Right kidney (tissue), 1 donor: ENCODE data around the gene CTSE.

ENCODE experiments used
- DNase-seq: peaks from one replicate; pipeline ENCODE4 v3.0.0-alpha.2; 2016

The CTSE gene

DNA sequence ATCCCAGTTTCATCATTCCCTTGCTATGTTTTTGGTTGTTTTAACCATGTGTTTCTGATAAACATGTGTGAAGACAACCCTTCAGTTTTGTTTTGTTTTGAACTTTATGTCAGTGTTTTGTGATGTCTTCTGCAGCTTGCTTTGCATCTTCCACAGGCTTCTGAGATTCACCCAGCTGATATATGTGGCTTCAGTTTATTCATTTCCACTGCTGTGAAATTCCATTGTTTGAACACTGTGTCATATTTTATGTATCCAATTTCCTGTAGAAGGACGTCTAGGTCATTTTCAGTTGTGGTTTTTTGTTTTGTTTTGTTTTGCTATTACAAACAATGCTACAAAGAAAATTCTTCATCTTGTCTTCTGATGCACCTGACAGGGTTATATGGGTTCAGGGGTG, 53.2 kb downstream of the CTSE start:
- no peak for DNase-seq

DNA sequence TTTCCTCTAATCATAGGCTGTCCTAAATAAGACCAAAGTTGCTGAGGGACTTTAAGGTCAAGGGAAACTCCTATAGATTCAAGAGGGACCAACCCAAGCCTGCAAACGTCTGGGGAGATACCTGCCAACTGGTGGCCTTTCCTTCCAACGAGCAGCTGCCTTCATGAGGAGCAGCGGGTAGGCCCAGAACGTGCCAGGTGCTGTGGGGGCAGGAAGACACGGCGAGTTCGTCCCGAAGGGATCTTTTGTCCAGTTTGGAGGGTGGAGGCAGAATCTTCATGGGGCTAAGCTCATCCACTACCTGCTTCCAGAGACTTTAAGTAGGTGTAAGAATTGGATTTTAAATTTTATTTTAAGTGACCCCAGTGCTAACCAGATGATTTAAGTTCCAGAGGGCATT, 54.5 kb downstream of the CTSE start:
- DNase-seq, result no peak

DNA sequence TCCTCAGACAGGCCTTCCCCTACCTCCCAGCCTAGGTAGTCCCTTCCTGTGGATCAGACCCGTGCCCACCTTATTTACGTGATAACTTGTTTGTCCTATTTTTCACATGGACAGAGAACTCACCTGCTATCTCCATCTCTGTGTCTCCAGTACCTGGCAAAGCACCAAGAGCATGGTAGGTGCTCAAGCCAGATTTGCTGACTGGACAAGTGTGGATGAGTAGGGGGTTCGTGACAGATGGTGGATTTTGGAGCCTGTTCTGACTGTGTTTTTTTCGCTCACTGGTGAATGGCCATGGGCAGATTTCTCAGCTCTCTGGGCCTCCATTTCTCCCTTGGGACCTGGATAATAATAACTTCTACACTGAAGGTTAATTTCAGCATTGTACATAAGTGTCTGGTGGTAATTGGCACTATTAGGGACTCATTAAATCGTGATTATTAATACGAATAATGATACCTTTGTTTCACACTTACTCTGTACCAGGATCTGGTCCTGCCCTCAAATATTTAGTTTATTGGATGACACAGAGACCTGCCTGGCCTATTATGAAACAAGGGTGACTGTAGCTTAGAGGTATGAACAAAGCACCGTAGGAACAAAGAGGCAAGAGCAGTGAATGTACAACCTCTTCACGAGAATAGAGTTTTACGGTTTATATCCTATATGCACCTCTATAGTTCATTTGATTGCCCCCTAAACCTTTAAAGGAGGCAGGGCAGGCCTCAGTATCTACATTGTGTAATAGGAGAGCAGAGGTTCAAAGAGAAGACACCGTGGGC, 56.0 kb downstream of the CTSE start:
- DNase-seq, result no peak

GRCh38 chr1:205965036-205965884, 58.4 kb downstream of the CTSE start:
- DNase-seq, result no peak

DNA sequence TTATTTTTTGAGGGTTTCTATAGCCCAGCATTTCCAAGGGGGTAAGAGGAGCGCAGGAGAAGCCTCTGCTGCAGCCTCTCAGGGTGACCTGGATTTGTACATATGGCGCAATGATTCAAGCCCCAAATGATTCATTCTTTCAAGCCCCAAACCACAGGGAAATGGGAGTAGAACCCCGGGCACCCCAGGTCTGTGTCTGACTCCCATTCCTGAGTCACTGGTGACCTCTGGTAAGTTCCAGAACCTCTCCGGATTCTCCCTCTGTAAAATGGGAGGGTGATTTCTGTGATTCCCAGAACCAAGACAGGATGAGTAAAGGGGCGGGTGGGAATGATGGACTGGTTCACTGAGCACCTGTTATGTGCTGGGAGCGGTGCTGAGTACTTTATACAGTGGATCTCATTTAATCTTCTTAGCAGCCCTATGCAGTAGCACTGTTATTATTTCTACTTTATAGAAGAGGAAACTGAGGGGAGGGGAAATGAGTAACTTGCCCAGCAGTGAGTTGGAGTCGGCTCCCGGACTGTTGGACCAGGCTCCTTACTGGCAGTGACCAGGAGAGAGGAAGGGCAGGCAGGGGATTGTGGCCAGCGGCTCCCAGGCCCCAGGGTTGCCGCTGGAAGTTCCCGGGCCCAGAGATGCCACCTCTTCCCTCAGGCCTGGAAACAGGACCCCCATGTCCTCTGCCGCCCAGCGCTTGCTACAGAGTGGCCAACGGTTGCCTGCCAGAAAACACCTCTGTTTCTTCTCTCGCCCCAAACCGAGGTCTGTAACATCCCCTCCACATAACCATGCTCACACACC, 60.1 kb downstream of the CTSE start:
- no peak for DNase-seq

DNA sequence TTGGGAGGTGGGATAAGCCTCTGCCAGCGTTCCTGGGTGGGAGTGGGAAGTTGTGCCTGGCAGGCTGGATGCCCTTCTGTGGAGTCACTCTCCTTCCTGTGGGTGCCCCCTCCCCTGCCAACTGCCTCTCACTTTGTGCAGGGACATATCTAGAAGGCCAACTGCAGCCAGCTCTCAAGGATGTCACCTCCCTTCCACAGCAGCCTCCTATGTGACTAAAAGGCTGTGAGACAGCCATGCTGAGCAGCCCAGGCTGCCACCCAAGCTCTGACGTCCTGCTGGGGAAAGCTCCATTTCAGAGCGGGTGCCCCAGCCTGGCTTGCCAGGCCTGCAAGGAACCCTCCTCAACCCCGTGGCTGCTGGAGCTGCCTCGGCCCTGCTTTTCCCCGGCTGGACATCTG, 60.9 kb downstream of the CTSE start:
- no peak for DNase-seq

- peak; percentile 25 for DNase-seq
Measured at GRCh38 chr1:205961991-205962820, 61.5 kb downstream of the CTSE start.

- peak; percentile 25 for DNase-seq
Measured at GRCh38 chr1:205961405-205961804, 62.3 kb downstream of the CTSE start.

DNA sequence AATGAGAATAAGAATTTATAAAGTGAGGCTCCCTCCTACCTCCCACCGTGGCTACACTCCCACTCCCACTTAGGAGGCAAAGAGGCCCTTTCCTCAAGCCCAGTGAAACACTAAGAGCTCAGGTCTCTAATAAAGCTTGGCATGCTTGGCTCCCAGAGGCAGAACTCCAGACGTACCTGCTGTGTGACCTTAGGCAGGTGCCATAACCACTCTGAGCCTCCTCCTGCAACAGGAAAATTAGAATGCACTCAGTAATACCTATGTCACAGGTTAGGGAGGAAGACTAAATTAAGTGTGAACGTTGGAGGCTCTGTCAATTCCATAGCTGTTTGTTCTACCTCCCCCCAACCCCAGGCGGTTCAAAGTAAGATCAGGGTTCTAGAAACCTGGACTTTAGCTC, 63.9 kb downstream of the CTSE start:
- no peak for DNase-seq
